ENCODE results near the gene IPCEF1. TPM values are rescaled to one million over a fixed set of nuclear protein-coding genes. Genes with fewer than 3 reads are reported as not detected.
"Not testable (repeated sequence)": the region's sequence is repeated elsewhere in the genome, so short reads cannot be mapped to it uniquely, and the experiment has no call there.

Gene IPCEF1
- total RNA-seq, 5 donors from 2014 or later (not counting 1 experiment from before 2014, with no cell fraction given), result 57.6 to 132 (median 69.4) TPM

DNA sequence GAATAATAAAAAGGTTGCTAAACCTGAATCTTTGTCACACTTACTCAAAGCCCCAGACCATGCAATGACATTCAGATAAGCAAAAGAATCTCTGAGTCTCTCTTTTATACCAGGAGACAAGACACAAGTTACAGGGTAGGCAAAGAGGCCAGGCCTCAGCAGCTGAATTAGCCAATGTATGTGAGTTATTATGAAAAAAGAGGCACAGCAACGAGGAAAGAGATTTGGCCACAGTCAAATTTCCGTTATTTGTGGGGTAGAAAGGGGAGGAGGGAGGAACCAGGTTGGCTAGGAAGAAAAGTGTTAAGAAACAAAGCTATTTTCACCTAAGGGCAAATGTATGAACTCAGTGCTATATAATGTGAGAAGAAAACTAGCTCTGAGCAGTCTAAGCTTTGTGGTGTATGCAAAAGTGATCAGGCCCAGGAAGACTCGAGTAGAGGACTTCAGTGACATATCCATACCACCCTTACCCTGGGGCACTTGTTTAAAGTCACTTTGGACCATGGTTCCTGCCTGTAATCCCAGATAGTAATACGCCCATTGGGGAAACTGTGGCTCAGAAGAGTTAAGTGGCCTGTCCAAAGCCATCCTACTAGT lies 19.1 kb downstream of the IPCEF1 start:
- Mint-ChIP-seq H3K4me3 (no peak overlapping the region), H3K36me3 (no peaks in the 10 kb centered on the region), H3K9me3 (no peaks in the 10 kb centered on the region), H3K27ac (no peak overlapping the region), H3K4me1 (no peaks in the 10 kb centered on the region), H3K27me3 (no peaks in the 10 kb centered on the region)
- POLR2A ChIA-PET, result no interaction called here
- H3K27ac ChIP-seq (ENCODE audit: low read length), result no peak overlapping the region
- H3K36me3 ChIP-seq (ENCODE audit: control insufficient read depth in 2 of 2, extremely low read depth in 1 of 2, insufficient read depth in 1 of 2, low read length in 1 of 2), result no peaks in the 10 kb centered on the region
- WGBS (ENCODE audit: insufficient coverage), result 78% methylated on average over 3 of the region's 4 CpGs
- H3K27me3 ChIP-seq (replicated peaks in 1 of 2; ENCODE audit: control insufficient read depth in 2 of 2, extremely low read depth in 1 of 2, insufficient read depth in 2 of 2, low read length in 1 of 2), result no peaks in the 10 kb centered on the region
- no peaks in the 10 kb centered on the region for H3K4me1 ChIP-seq (ENCODE audit: control insufficient read depth in 1 of 2, extremely low read depth in 1 of 2, insufficient read depth in 2 of 2, low read length in 2 of 2)
- H3K9me3 ChIP-seq, result no peaks in the 10 kb centered on the region
- ATAC-seq (replicated peaks in 1 of 4) (no peak), DNase-seq (no peak)
- H3K4me3 ChIP-seq (ENCODE audit: control insufficient read depth in 1 of 2, extremely low read depth in 1 of 2, low read length in 1 of 2), result no peak overlapping the region
- CTCF ChIA-PET, result interaction anchor here in 1 of 2 donors (0.7 kb wide), 1 partner anchor 338 kb away, joined by 3 read pairs; no protein-coding TSS in a partner anchor

DNA sequence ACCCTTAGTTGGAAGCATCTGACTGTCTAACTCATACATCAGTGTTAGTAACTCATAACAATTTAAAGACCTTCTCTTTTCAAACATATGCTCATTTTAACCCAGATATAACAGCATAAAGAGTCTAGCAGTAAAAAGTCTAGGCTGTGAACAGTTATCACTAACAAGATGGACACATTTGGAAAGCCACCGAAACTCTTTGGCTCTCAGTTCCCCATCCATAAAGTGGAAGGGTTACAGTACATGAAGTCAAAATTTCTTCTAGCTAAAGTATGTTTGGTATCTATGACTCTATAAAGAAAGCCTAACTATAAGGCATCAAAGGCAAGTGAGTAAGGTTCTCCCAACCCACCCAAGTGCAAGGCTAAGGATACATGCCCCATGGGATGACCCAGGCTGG lies 22.5 kb downstream of the IPCEF1 start:
- H3K36me3 ChIP-seq (ENCODE audit: control insufficient read depth in 2 of 2, extremely low read depth in 1 of 2, insufficient read depth in 1 of 2, low read length in 1 of 2); H3K4me1 ChIP-seq (ENCODE audit: control insufficient read depth in 1 of 2, extremely low read depth in 1 of 2, insufficient read depth in 2 of 2, low read length in 2 of 2); H3K9me3 ChIP-seq; H3K27ac Mint-ChIP-seq; ATAC-seq (replicated peaks in 1 of 4); H3K9me3 Mint-ChIP-seq; CTCF ChIA-PET; H3K4me3 Mint-ChIP-seq; POLR2A ChIA-PET; H3K36me3 Mint-ChIP-seq; H3K27me3 Mint-ChIP-seq; H3K27me3 ChIP-seq (replicated peaks in 1 of 2; ENCODE audit: control insufficient read depth in 2 of 2, extremely low read depth in 1 of 2, insufficient read depth in 2 of 2, low read length in 1 of 2); H3K27ac ChIP-seq (ENCODE audit: low read length); H3K4me1 Mint-ChIP-seq; DNase-seq; H3K4me3 ChIP-seq (ENCODE audit: control insufficient read depth in 1 of 2, extremely low read depth in 1 of 2, low read length in 1 of 2): not testable (repeated sequence)
- no CpG with 5 or more reads among the region's 1 CpG for WGBS (ENCODE audit: insufficient coverage)

DNA sequence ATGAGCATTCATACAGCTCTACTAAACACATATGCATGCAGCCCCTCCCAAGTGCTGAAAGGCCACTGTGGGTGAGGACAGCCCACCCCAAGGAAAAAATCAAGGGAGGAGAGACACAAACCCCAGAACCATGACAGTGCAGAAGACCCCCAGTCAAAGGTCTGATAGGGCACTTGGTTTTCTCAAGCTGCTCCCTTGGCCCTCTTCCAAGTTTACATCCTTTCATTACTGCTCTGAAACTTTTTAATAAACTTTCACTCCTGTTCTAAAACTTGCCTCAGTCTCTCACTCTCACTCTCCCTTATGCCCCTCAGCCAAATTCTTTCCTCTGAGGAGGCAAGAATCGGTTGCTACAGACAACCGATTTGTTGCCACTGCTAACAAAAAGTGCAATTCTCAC lies 24.9 kb downstream of the IPCEF1 start:
- Mint-ChIP-seq H3K4me1 (peaks cover 0 to 3% (median 3%) of the 10 kb centered on the region in 3 donors), H3K9me3 (peaks cover 0 to 7% (median 5%) of the 10 kb centered on the region in 3 donors), H3K27me3 (no peaks in the 10 kb centered on the region), H3K27ac (no peak overlapping the region), H3K36me3 (no peaks in the 10 kb centered on the region), H3K4me3 (no peak overlapping the region)
- Histone ChIP-seq H3K9me3 (no peaks in the 10 kb centered on the region), H3K4me3 (ENCODE audit: control insufficient read depth in 1 of 2, extremely low read depth in 1 of 2, low read length in 1 of 2) (no peak overlapping the region), H3K4me1 (ENCODE audit: control insufficient read depth in 1 of 2, extremely low read depth in 1 of 2, insufficient read depth in 2 of 2, low read length in 2 of 2) (no peaks in the 10 kb centered on the region), H3K27me3 (replicated peaks in 1 of 2; ENCODE audit: control insufficient read depth in 2 of 2, extremely low read depth in 1 of 2, insufficient read depth in 2 of 2, low read length in 1 of 2) (no peaks in the 10 kb centered on the region), H3K36me3 (ENCODE audit: control insufficient read depth in 2 of 2, extremely low read depth in 1 of 2, insufficient read depth in 1 of 2, low read length in 1 of 2) (no peaks in the 10 kb centered on the region), H3K27ac (ENCODE audit: low read length) (no peak overlapping the region)
- ChIA-PET POLR2A (no interaction called here), CTCF (no interaction called here)
- no peak for DNase-seq
- no peak for ATAC-seq (replicated peaks in 1 of 4)
- WGBS (ENCODE audit: insufficient coverage), result 93% methylated on average over 2 of the region's 2 CpGs

DNA sequence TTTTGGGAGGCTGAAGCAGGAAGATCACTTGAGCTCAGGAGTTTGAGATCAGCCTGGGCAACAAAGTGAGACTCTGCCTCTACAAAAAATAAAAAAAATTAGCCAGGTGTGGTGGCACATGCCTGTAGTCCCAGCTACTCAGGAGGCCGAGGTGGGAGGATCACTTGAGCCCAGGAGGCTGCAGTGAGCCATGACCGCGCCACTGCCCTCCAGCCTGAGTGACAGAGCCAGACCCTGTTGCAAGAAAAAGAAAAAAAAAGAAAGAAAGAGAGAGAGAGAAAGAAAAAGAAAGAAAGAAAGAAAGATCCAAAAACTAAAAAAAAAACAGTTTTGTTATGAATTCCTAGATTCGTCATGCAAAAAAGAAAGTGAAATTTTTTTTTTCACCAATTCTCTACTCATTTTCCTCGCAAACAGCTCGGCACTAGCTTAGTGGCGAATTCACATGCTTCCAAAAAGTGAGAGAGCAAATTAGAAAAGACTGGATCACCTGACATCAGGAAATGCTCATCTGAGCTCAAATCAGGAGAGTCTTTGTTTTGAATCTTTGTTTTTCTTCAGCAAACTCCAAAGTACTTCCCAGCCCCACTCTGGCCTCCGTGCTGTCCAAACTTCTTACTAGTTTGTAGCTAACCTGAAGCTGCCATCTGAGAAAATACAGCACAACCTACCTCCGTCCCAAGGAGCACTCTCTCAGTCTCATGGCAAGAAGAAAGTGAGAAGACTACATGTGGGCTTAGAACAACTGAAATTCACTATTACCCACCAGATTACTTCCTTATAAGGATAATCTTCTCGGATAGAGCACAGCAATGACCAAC lies 27.0 kb downstream of the IPCEF1 start:
- ChIA-PET POLR2A (no interaction called here), CTCF (interaction anchor here in 1 of 2 donors (0.9 kb wide), 1 partner anchor 82 kb away, joined by 8 read pairs; no protein-coding TSS in a partner anchor)
- no peak overlapping the region for H3K27ac Mint-ChIP-seq
- peak overlapping the region in 1 of 3 donors; percentile 18 for H3K4me3 Mint-ChIP-seq
- H3K27me3 Mint-ChIP-seq, result no peaks in the 10 kb centered on the region
- H3K9me3 Mint-ChIP-seq, result peaks cover 0 to 7% (median 5%) of the 10 kb centered on the region in 3 donors
- Histone ChIP-seq H3K4me3 (ENCODE audit: control insufficient read depth in 1 of 2, extremely low read depth in 1 of 2, low read length in 1 of 2) (no peak overlapping the region), H3K9me3 (no peaks in the 10 kb centered on the region), H3K4me1 (ENCODE audit: control insufficient read depth in 1 of 2, extremely low read depth in 1 of 2, insufficient read depth in 2 of 2, low read length in 2 of 2) (no peaks in the 10 kb centered on the region), H3K27me3 (replicated peaks in 1 of 2; ENCODE audit: control insufficient read depth in 2 of 2, extremely low read depth in 1 of 2, insufficient read depth in 2 of 2, low read length in 1 of 2) (no peaks in the 10 kb centered on the region), H3K36me3 (ENCODE audit: control insufficient read depth in 2 of 2, extremely low read depth in 1 of 2, insufficient read depth in 1 of 2, low read length in 1 of 2) (no peaks in the 10 kb centered on the region), H3K27ac (ENCODE audit: low read length) (no peak overlapping the region)
- 67% methylated on average over 4 of the region's 10 CpGs for WGBS (ENCODE audit: insufficient coverage)
- H3K36me3 Mint-ChIP-seq, result no peaks in the 10 kb centered on the region
- ATAC-seq (replicated peaks in 1 of 4) (no peak), DNase-seq (no peak)
- H3K4me1 Mint-ChIP-seq, result peaks cover 0 to 3% (median 3%) of the 10 kb centered on the region in 3 donors

DNA sequence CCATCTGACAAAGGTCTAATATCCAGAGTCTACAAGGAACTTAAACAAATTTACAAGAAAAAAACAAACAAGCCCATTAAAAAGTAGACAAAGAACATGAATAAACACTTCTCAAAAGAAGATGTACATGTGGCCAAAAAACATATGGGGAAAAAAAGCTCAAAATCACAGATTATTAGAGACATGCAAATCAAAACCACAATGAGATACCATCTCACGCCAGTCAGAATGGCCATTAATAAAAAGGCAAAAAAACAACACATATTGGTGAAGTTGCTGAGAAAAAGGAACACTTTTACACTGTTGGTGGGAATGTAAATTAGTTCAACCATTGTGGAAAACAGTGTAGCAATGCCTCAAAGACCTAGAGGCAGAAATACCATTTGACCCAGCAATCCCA lies 29.3 kb downstream of the IPCEF1 start:
- H3K27ac ChIP-seq (ENCODE audit: low read length); H3K9me3 ChIP-seq; H3K27ac Mint-ChIP-seq; H3K4me1 ChIP-seq (ENCODE audit: control insufficient read depth in 1 of 2, extremely low read depth in 1 of 2, insufficient read depth in 2 of 2, low read length in 2 of 2); H3K36me3 ChIP-seq (ENCODE audit: control insufficient read depth in 2 of 2, extremely low read depth in 1 of 2, insufficient read depth in 1 of 2, low read length in 1 of 2); H3K27me3 Mint-ChIP-seq; H3K27me3 ChIP-seq (replicated peaks in 1 of 2; ENCODE audit: control insufficient read depth in 2 of 2, extremely low read depth in 1 of 2, insufficient read depth in 2 of 2, low read length in 1 of 2); ATAC-seq (replicated peaks in 1 of 4); H3K9me3 Mint-ChIP-seq; H3K36me3 Mint-ChIP-seq; POLR2A ChIA-PET; CTCF ChIA-PET; H3K4me3 ChIP-seq (ENCODE audit: control insufficient read depth in 1 of 2, extremely low read depth in 1 of 2, low read length in 1 of 2); DNase-seq; H3K4me3 Mint-ChIP-seq; H3K4me1 Mint-ChIP-seq: not testable (repeated sequence)
- no CpG with 5 or more reads among the region's 1 CpG for WGBS (ENCODE audit: insufficient coverage)

DNA sequence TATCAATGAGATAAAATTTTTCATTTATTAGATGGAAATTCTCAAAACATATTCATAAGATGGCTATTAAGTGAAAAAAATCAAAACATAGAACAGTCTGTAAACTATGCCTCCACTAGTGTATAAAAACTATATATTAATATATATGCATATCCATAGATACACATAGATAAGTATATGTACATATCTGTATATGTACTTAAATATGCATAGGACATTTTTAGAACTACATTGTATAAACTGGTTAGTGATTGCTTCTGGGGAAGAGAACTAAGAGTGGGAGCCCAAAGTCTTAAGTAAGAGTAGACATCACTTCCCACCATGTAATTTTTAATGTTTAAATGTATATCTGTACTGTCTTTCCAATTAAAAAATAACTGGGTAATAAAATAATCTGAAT lies 31.5 kb downstream of the IPCEF1 start:
- Histone ChIP-seq H3K36me3 (ENCODE audit: control insufficient read depth in 2 of 2, extremely low read depth in 1 of 2, insufficient read depth in 1 of 2, low read length in 1 of 2) (no peaks in the 10 kb centered on the region), H3K4me3 (ENCODE audit: control insufficient read depth in 1 of 2, extremely low read depth in 1 of 2, low read length in 1 of 2) (no peak overlapping the region), H3K9me3 (no peaks in the 10 kb centered on the region), H3K27ac (ENCODE audit: low read length) (no peak overlapping the region), H3K4me1 (ENCODE audit: control insufficient read depth in 1 of 2, extremely low read depth in 1 of 2, insufficient read depth in 2 of 2, low read length in 2 of 2) (no peaks in the 10 kb centered on the region), H3K27me3 (replicated peaks in 1 of 2; ENCODE audit: control insufficient read depth in 2 of 2, extremely low read depth in 1 of 2, insufficient read depth in 2 of 2, low read length in 1 of 2) (peaks cover 0 to 8% of the 10 kb centered on the region in 2 experiments)
- H3K27ac Mint-ChIP-seq, result no peak overlapping the region
- CTCF ChIA-PET, result no interaction called here
- H3K4me3 Mint-ChIP-seq, result no peak overlapping the region
- DNase-seq (no peak), ATAC-seq (replicated peaks in 1 of 4) (no peak)
- H3K9me3 Mint-ChIP-seq, result no peaks in the 10 kb centered on the region
- POLR2A ChIA-PET, result no interaction called here
- H3K4me1 Mint-ChIP-seq, result peaks cover 0 to 3% (median 3%) of the 10 kb centered on the region in 3 donors
- H3K36me3 Mint-ChIP-seq, result no peaks in the 10 kb centered on the region
- H3K27me3 Mint-ChIP-seq, result peaks cover 0 to 2% of the 10 kb centered on the region in 2 donors
